ENCODE results near the gene UNC45B.
"Not testable (repeated sequence)": the region's sequence is repeated elsewhere in the genome, so short reads cannot be mapped to it uniquely, and the experiment has no call there.

UNC45B gene

GRCh38 chr17:35234315-35234714, 86.7 kb downstream of the UNC45B start:
- H3K9me3 ChIP-seq (ENCODE audit: control insufficient read depth in 1 of 2, low read length in 2 of 2); H3K4me3 ChIP-seq (ENCODE audit: low read depth in 1 of 2, low read length in 2 of 2); H3K9ac ChIP-seq (ENCODE audit: low read depth in 1 of 2, low read length in 2 of 2); H3K36me3 ChIP-seq (ENCODE audit: control insufficient read depth in 1 of 2, insufficient read depth in 2 of 2, low read length in 2 of 2); H3K27ac ChIP-seq (ENCODE audit: low read depth, low read length); H3K27me3 ChIP-seq (ENCODE audit: control insufficient read depth in 1 of 2, insufficient read depth in 2 of 2, low read length in 2 of 2); H3K4me1 ChIP-seq (ENCODE audit: control insufficient read depth in 1 of 2, insufficient read depth in 2 of 2, low read length in 2 of 2): not testable (repeated sequence)

DNA sequence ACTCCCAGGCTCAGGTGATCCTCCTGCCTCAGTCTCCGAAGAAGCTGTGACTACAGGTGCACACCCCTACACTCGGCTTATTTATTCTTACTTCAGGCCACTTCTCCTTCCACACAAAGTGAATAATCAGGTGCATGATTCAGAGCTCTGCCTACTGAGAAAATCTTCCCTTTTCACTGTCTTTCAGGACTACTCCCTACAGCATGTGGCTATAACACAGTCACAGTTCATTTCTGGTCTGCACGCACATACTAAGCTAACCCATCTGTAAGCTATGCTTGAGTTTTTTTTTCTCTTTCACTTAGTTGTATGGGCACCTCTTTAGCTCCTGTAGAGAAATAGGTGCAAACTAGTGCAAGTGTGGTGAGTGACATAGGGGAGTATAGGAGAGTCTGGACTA, 87.7 kb downstream of the UNC45B start:
- no peaks in the 10 kb centered on the region for H3K27me3 ChIP-seq (ENCODE audit: control insufficient read depth in 1 of 2, insufficient read depth in 2 of 2, low read length in 2 of 2)
- H3K27ac ChIP-seq (ENCODE audit: low read depth, low read length), result no peak overlapping the region
- H3K4me1 ChIP-seq (ENCODE audit: control insufficient read depth in 1 of 2, insufficient read depth in 2 of 2, low read length in 2 of 2), result no peaks in the 10 kb centered on the region
- no peaks in the 10 kb centered on the region for H3K9me3 ChIP-seq (ENCODE audit: control insufficient read depth in 1 of 2, low read length in 2 of 2)
- no peaks in the 10 kb centered on the region for H3K36me3 ChIP-seq (ENCODE audit: control insufficient read depth in 1 of 2, insufficient read depth in 2 of 2, low read length in 2 of 2)
- H3K9ac ChIP-seq (ENCODE audit: low read depth in 1 of 2, low read length in 2 of 2), result no peak overlapping the region
- H3K4me3 ChIP-seq (ENCODE audit: low read depth in 1 of 2, low read length in 2 of 2), result no peak overlapping the region

- H3K36me3 ChIP-seq (ENCODE audit: control insufficient read depth in 1 of 2, insufficient read depth in 2 of 2, low read length in 2 of 2), result no peaks in the 10 kb centered on the region
- no peaks in the 10 kb centered on the region for H3K4me1 ChIP-seq (ENCODE audit: control insufficient read depth in 1 of 2, insufficient read depth in 2 of 2, low read length in 2 of 2)
Measured at GRCh38 chr17:35235917-35236316, 88.3 kb downstream of the UNC45B start.

DNA sequence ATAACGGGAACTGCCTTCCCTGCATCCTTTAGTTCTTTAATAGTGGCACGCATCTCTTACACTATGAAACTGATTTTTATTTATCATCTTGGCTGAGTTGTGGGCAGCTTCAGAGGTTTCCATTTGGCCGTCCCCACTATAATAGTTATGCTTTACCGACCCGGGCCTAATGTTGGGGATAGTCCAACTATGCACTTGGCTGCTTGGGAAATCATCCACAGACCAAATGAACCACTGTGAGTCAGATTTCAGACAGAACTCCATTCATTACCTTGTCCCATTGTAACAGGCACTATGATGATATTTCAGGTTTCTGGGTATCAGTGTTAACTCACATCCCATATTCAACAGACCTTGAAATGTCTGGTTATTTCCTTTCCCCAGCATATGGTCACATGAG, 89.2 kb downstream of the UNC45B start:
- no peak overlapping the region for H3K4me3 ChIP-seq (ENCODE audit: low read depth in 1 of 2, low read length in 2 of 2)
- H3K9ac ChIP-seq (ENCODE audit: low read depth in 1 of 2, low read length in 2 of 2), result no peak overlapping the region
- H3K4me1 ChIP-seq (ENCODE audit: control insufficient read depth in 1 of 2, insufficient read depth in 2 of 2, low read length in 2 of 2), result peaks cover 0 to 3% of the 10 kb centered on the region in 2 donors
- H3K27ac ChIP-seq (ENCODE audit: low read depth, low read length), result no peak overlapping the region
- H3K9me3 ChIP-seq (ENCODE audit: control insufficient read depth in 1 of 2, low read length in 2 of 2), result no peaks in the 10 kb centered on the region
- H3K36me3 ChIP-seq (ENCODE audit: control insufficient read depth in 1 of 2, insufficient read depth in 2 of 2, low read length in 2 of 2), result no peaks in the 10 kb centered on the region
- no peaks in the 10 kb centered on the region for H3K27me3 ChIP-seq (ENCODE audit: control insufficient read depth in 1 of 2, insufficient read depth in 2 of 2, low read length in 2 of 2)

More at GRCh38 chr17:35235917-35236316, 88.3 kb downstream of the UNC45B start:
- Histone ChIP-seq H3K9ac (ENCODE audit: low read depth in 1 of 2, low read length in 2 of 2) (no peak overlapping the region), H3K27ac (ENCODE audit: low read depth, low read length) (no peak overlapping the region), H3K27me3 (ENCODE audit: control insufficient read depth in 1 of 2, insufficient read depth in 2 of 2, low read length in 2 of 2) (no peaks in the 10 kb centered on the region), H3K9me3 (ENCODE audit: control insufficient read depth in 1 of 2, low read length in 2 of 2) (no peaks in the 10 kb centered on the region), H3K4me3 (ENCODE audit: low read depth in 1 of 2, low read length in 2 of 2) (no peak overlapping the region)

GRCh38 chr17:35238821-35239220, 91.2 kb downstream of the UNC45B start:
- H3K4me1 ChIP-seq (ENCODE audit: control insufficient read depth in 1 of 2, insufficient read depth in 2 of 2, low read length in 2 of 2), result peaks cover 0 to 12% of the 10 kb centered on the region in 2 donors
- no peak overlapping the region for H3K9ac ChIP-seq (ENCODE audit: low read depth in 1 of 2, low read length in 2 of 2)
- H3K27me3 ChIP-seq (ENCODE audit: control insufficient read depth in 1 of 2, insufficient read depth in 2 of 2, low read length in 2 of 2), result no peaks in the 10 kb centered on the region
- no peaks in the 10 kb centered on the region for H3K9me3 ChIP-seq (ENCODE audit: control insufficient read depth in 1 of 2, low read length in 2 of 2)
- H3K4me3 ChIP-seq (ENCODE audit: low read depth in 1 of 2, low read length in 2 of 2), result no peak overlapping the region
- H3K36me3 ChIP-seq (ENCODE audit: control insufficient read depth in 1 of 2, insufficient read depth in 2 of 2, low read length in 2 of 2), result no peaks in the 10 kb centered on the region
- no peak overlapping the region for H3K27ac ChIP-seq (ENCODE audit: low read depth, low read length)
